NCI-H2196 (cell line): ENCODE results near the gene LMAN1L.

Experiments used
- DNase-seq: peaks from one replicate; lab custom pipeline; 2025; ENCODE audit not compliant: unreplicated experiment; lab: John Stamatoyannopoulos, UW

LMAN1L gene

GRCh38 chr15:74809956-74810355 lies 2.7 kb upstream of the LMAN1L start:
- no peak for DNase-seq

- DNase-seq: peak; percentile 30
Measured at GRCh38 chr15:74815121-74815934, 2.7 kb downstream of the LMAN1L start.

GRCh38 chr15:74815961-74816360 lies 3.3 kb downstream of the LMAN1L start:
- DNase-seq: no peak

GRCh38 chr15:74816624-74817369 lies 4.2 kb downstream of the LMAN1L start:
- no peak for DNase-seq

GRCh38 chr15:74817370-74817737 lies 4.7 kb downstream of the LMAN1L start:
- peak; percentile 5 for DNase-seq

- no peak for DNase-seq
Measured at GRCh38 chr15:74820056-74820455, 7.4 kb downstream of the LMAN1L start.

GRCh38 chr15:74821091-74821789 lies 8.6 kb downstream of the LMAN1L start:
- DNase-seq: no peak

GRCh38 chr15:74821790-74822158 lies 9.1 kb downstream of the LMAN1L start:
- DNase-seq: no peak

GRCh38 chr15:74822233-74822632 lies 9.6 kb downstream of the LMAN1L start:
- DNase-seq: no peak

GRCh38 chr15:74823324-74823723 lies 10.7 kb downstream of the LMAN1L start:
- DNase-seq: no peak

- no peak for DNase-seq
Measured at GRCh38 chr15:74824976-74825375, 12.3 kb downstream of the LMAN1L start.

GRCh38 chr15:74825866-74826265 lies 13.2 kb downstream of the LMAN1L start:
- no peak for DNase-seq

GRCh38 chr15:74826364-74826819 lies 13.8 kb downstream of the LMAN1L start, which contains the start of gene CPLX3:
Gene CPLX3, plus strand, starts transcription at chr15:74826627. Its CDS starts 77 bp downstream, at chr15:74826704.
- DNase-seq: no peak

GRCh38 chr15:74826921-74827320 lies 14.3 kb downstream of the LMAN1L start:
- no peak for DNase-seq

- DNase-seq: no peak
Measured at GRCh38 chr15:74827614-74828013, 15.0 kb downstream of the LMAN1L start.

- DNase-seq: no peak
Measured at GRCh38 chr15:74828835-74829234, 16.2 kb downstream of the LMAN1L start.

GRCh38 chr15:74829486-74829885 lies 16.9 kb downstream of the LMAN1L start:
- DNase-seq: no peak

GRCh38 chr15:74829991-74830390 lies 17.4 kb downstream of the LMAN1L start:
- DNase-seq: no peak

GRCh38 chr15:74830868-74831267 lies 18.2 kb downstream of the LMAN1L start:
- peak; percentile 14 for DNase-seq

- DNase-seq: peak; percentile 46
Measured at GRCh38 chr15:74831813-74832495, 19.3 kb downstream of the LMAN1L start.

GRCh38 chr15:74832826-74833225 lies 20.2 kb downstream of the LMAN1L start:
- no peak for DNase-seq
